Esophagus (tissue), 2 donors: ENCODE results near the gene FHIT. TPM values are rescaled to one million over a fixed set of nuclear protein-coding genes. Genes with fewer than 3 reads are reported as not detected.

Experiments
- H3K27ac ChIP-seq, 2 donors: one replicate each; pipeline ENCODE4 v1.5.1; 2013; ENCODE audit warnings: low read depth in 2 of 2, mild to moderate bottlenecking in 2 of 2, inconsistent platforms in 1 of 2, low read length in 1 of 2, moderate library complexity in 1 of 2
- H3K27me3 ChIP-seq, 2 donors: one replicate each; pipeline ENCODE4 v1.6.1; 2013; ENCODE audit warnings: low read length in 2 of 2, control low read depth in 1 of 2, mild to moderate bottlenecking in 1 of 2; ENCODE audit not compliant: insufficient read depth in 2 of 2, control insufficient read depth in 1 of 2
- H3K36me3 ChIP-seq, 2 donors: one replicate each; pipeline ENCODE4 v1.6.1; 2013; ENCODE audit warnings: low read length in 1 of 2; ENCODE audit not compliant: control insufficient read depth in 2 of 2, insufficient read depth in 2 of 2
- H3K4me1 ChIP-seq, 2 donors: one replicate each; pipeline ENCODE4 v1.6.1; 2013; ENCODE audit warnings: low read length in 1 of 2; ENCODE audit not compliant: control insufficient read depth in 2 of 2, insufficient read depth in 2 of 2
- H3K4me3 ChIP-seq, 2 donors: one replicate each; pipeline ENCODE4 v1.5.1; 2013; ENCODE audit warnings: low read length in 2 of 2, mild to moderate bottlenecking in 2 of 2, low read depth in 1 of 2, moderate library complexity in 1 of 2
- H3K9me3 ChIP-seq, 2 donors: one replicate each; pipeline ENCODE4 v1.6.1; 2013; ENCODE audit warnings: mild to moderate bottlenecking in 2 of 2, low read depth in 1 of 2, low read length in 1 of 2, moderate library complexity in 1 of 2; ENCODE audit not compliant: control insufficient read depth in 2 of 2, insufficient read depth in 1 of 2
- WGBS, 2 donors: extraction: QIAGEN DNeasy Blood & Tissue Kit; methylation state at CpG; one replicate each; pipeline ENCODE4 v1.1.7; 2013; 5-methylcytosine and 5-hydroxymethylcytosine counted together
- polyA plus RNA-seq, 2 donors: library from polyadenylated mRNA; stranded (reverse); fragments of 200-250 nt; gene quantifications; one replicate each; pipeline ENCODE4 v1.2.3, GENCODE V29; 2013
- donor health status: healthy with polysubstance abuse.
- donor health status: Bipolar disorder and iron deficiency.

The FHIT gene
- polyA plus RNA-seq, 2 donors: 3.4 to 5.0 TPM

GRCh38 chr3:60142009-60142408 lies 1109.2 kb downstream of the FHIT start:
- Histone ChIP-seq H3K4me1 (no peaks in the 10 kb centered on the region), H3K36me3 (no peaks in the 10 kb centered on the region), H3K4me3 (no peak overlapping the region), H3K27ac (no peak overlapping the region), H3K9me3 (no peaks in the 10 kb centered on the region), H3K27me3 (no peaks in the 10 kb centered on the region)
- WGBS, 2 donors: 67 to 76% methylated on average over 2 of the region's 2 CpGs

DNA sequence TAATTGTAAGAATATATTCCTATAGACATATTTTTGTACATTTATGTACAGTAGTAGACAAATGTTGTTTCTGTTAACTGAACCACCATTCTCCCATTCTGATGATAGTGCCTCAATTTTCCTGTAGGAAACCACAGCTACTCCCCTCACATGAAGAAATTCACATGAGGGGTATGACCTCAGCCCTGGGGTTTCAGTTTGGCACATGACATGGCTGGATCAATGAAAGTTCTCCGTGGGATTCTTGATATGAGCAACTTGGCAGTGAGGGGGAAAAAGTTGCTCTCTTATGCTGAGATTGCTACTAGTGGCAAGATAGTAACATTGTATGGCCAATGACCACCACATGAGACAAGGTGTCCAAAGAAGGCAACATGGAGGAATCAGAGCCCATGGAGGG lies 1111.1 kb downstream of the FHIT start:
- WGBS, 2 donors: 80 to 90% methylated on average over 1 of the region's 1 CpG
- Histone ChIP-seq H3K9me3 (no peaks in the 10 kb centered on the region), H3K4me1 (no peaks in the 10 kb centered on the region), H3K4me3 (no peak overlapping the region), H3K27ac (no peak overlapping the region), H3K27me3 (no peaks in the 10 kb centered on the region), H3K36me3 (no peaks in the 10 kb centered on the region)

DNA sequence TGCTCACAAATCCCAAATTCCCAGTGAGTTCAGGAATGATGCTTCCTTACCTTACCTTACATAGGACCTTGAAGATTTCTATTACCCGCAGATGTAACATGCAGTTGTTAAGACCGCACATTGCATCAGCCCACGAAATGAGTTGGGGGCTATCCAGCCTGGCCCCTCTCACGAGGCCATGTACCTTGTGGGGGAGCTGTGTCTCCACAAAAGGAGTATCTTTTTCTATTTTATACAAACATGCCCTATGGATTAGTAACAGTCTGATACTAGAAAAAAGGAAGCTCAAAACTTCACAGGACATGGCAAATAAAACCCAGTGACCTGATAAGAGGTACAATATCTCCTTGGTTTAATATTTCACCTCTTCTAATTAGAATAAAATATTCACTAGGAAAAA lies 1114.7 kb downstream of the FHIT start:
- Histone ChIP-seq H3K36me3 (no peaks in the 10 kb centered on the region), H3K27ac (no peak overlapping the region), H3K4me3 (no peak overlapping the region), H3K9me3 (no peaks in the 10 kb centered on the region), H3K27me3 (no peaks in the 10 kb centered on the region), H3K4me1 (no peaks in the 10 kb centered on the region)
- WGBS, 2 donors: 75 to 83% methylated on average over 4 of the region's 4 CpGs

- Histone ChIP-seq H3K27me3 (no peaks in the 10 kb centered on the region), H3K4me3 (no peak overlapping the region), H3K27ac (no peak overlapping the region), H3K36me3 (no peaks in the 10 kb centered on the region), H3K9me3 (no peaks in the 10 kb centered on the region), H3K4me1 (no peaks in the 10 kb centered on the region)
- WGBS, 2 donors: 66 to 69% methylated on average over 2 of the region's 2 CpGs
These were observed 1115.8 kb downstream of the FHIT start for GRCh38 chr3:60135474-60135873.

GRCh38 chr3:60133269-60134162 lies 1117.7 kb downstream of the FHIT start:
- no peaks in the 10 kb centered on the region for H3K36me3 ChIP-seq
- no peaks in the 10 kb centered on the region for H3K4me1 ChIP-seq
- no peak overlapping the region for H3K4me3 ChIP-seq
- H3K27ac ChIP-seq: no peak overlapping the region
- no peaks in the 10 kb centered on the region for H3K9me3 ChIP-seq
- H3K27me3 ChIP-seq: no peaks in the 10 kb centered on the region
- WGBS, 2 donors: 49 to 51% methylated on average over 2 of the region's 2 CpGs

GRCh38 chr3:60131618-60132017 lies 1119.6 kb downstream of the FHIT start:
- Histone ChIP-seq H3K27ac (no peak overlapping the region), H3K4me1 (no peaks in the 10 kb centered on the region), H3K27me3 (no peaks in the 10 kb centered on the region), H3K4me3 (no peak overlapping the region), H3K9me3 (no peaks in the 10 kb centered on the region), H3K36me3 (no peaks in the 10 kb centered on the region)

GRCh38 chr3:60126511-60127304 lies 1124.5 kb downstream of the FHIT start:
- Histone ChIP-seq H3K4me3 (no peak overlapping the region), H3K27ac (no peak overlapping the region), H3K36me3 (no peaks in the 10 kb centered on the region), H3K4me1 (no peaks in the 10 kb centered on the region), H3K27me3 (no peaks in the 10 kb centered on the region), H3K9me3 (no peaks in the 10 kb centered on the region)
- WGBS, 2 donors: 92 to 97% methylated on average over 6 of the region's 6 CpGs

- no peaks in the 10 kb centered on the region for H3K27me3 ChIP-seq
- H3K9me3 ChIP-seq: no peaks in the 10 kb centered on the region
- no peak overlapping the region for H3K4me3 ChIP-seq
- no peaks in the 10 kb centered on the region for H3K4me1 ChIP-seq
- no peak overlapping the region for H3K27ac ChIP-seq
- H3K36me3 ChIP-seq: no peaks in the 10 kb centered on the region
- 87 to 95% methylated on average over 3 of the region's 3 CpGs for WGBS, 2 donors
These were observed 1125.6 kb downstream of the FHIT start for GRCh38 chr3:60125686-60126085.

- H3K36me3 ChIP-seq: no peaks in the 10 kb centered on the region
- 87 to 91% methylated on average over 3 of the region's 3 CpGs for WGBS, 2 donors
- no peaks in the 10 kb centered on the region for H3K4me1 ChIP-seq
- no peaks in the 10 kb centered on the region for H3K27me3 ChIP-seq
- H3K27ac ChIP-seq: no peak overlapping the region
- no peaks in the 10 kb centered on the region for H3K9me3 ChIP-seq
- H3K4me3 ChIP-seq: no peak overlapping the region
These were observed 1131.0 kb downstream of the FHIT start for GRCh38 chr3:60120245-60120644.
